Kidney capillary endothelial cell (primary cell): ENCODE measurements around the gene KIFC3.
"Not testable (repeated sequence)": the region's sequence is repeated elsewhere in the genome, so short reads cannot be mapped to it uniquely, and the experiment has no call there.

ENCODE experiments used
- DNase-seq: peaks from one replicate; pipeline ENCODE4 v3.0.0-alpha.2; 2018; ENCODE audit warnings: low spot score

KIFC3 gene

GRCh38 chr16:57804111-57804837, 2.0 kb upstream of the KIFC3 start:
- no peak for DNase-seq

GRCh38 chr16:57803134-57803990, 1.1 kb upstream of the KIFC3 start:
- no peak for DNase-seq

GRCh38 chr16:57801809-57802340, 416 bp downstream of the KIFC3 start:
- no peak for DNase-seq

- peak; percentile 58 for DNase-seq
Observed at GRCh38 chr16:57801098-57801808, 1.0 kb downstream of the KIFC3 start.

GRCh38 chr16:57800200-57801097, 1.8 kb downstream of the KIFC3 start:
- DNase-seq, result no peak

GRCh38 chr16:57799600-57800199, 2.6 kb downstream of the KIFC3 start:
- no peak for DNase-seq

- DNase-seq, result no peak
Observed at GRCh38 chr16:57798953-57799599, 3.2 kb downstream of the KIFC3 start.

GRCh38 chr16:57798267-57798810, 4.0 kb downstream of the KIFC3 start:
- no peak for DNase-seq

GRCh38 chr16:57797526-57798266, 4.6 kb downstream of the KIFC3 start:
- DNase-seq, result no peak

- DNase-seq, result no peak
Observed at GRCh38 chr16:57797216-57797525, 5.1 kb downstream of the KIFC3 start.

GRCh38 chr16:57796014-57796413, 6.3 kb downstream of the KIFC3 start:
- not testable (repeated sequence) for DNase-seq

- DNase-seq, result no peak
Observed at GRCh38 chr16:57795431-57795878, 6.8 kb downstream of the KIFC3 start.

GRCh38 chr16:57794849-57795430, 7.4 kb downstream of the KIFC3 start:
- DNase-seq, result no peak

GRCh38 chr16:57791893-57792461, 10.3 kb downstream of the KIFC3 start:
- no peak for DNase-seq

GRCh38 chr16:57791195-57791892, 10.9 kb downstream of the KIFC3 start:
- DNase-seq, result no peak

- no peak for DNase-seq
Observed at GRCh38 chr16:57788951-57789350, 13.3 kb downstream of the KIFC3 start.

- DNase-seq, result no peak
Observed at GRCh38 chr16:57788252-57788841, 13.9 kb downstream of the KIFC3 start.

- DNase-seq, result no peak
Observed at GRCh38 chr16:57787519-57787905, 14.8 kb downstream of the KIFC3 start.
